HepG2 (cell line): ENCODE data around the gene CAD.

ENCODE experiments used
- ELF4 ChIP-seq: sonication (generic); formaldehyde crosslinking; IDR thresholded peaks from 2 replicates; pipeline ENCODE4 v1.5.0; 2020; ENCODE audit warnings: missing genetic modification reagents, mild to moderate bottlenecking, moderate library complexity, borderline replicate concordance
- POLR2A ChIP-seq, 2 experiments: IDR thresholded peaks; 2 replicates each; pipeline ENCODE4 v1.6.1; 2011; ENCODE audit warnings: low read depth in 2 of 2, low read length in 2 of 2, mild to moderate bottlenecking in 1 of 2, moderate library complexity in 1 of 2; ENCODE audit not compliant: insufficient read depth in 1 of 2
- RBAK ChIP-seq: sonication (generic); formaldehyde crosslinking; IDR thresholded peaks from 2 replicates; pipeline ENCODE4 v1.5.1; 2020; ENCODE audit warnings: mild to moderate bottlenecking, missing genetic modification reagents
- THAP7 ChIP-seq: sonication (generic); formaldehyde crosslinking; IDR thresholded peaks from 2 replicates; pipeline ENCODE4 v1.8.1; 2023; ENCODE audit warnings: mild to moderate bottlenecking, missing genetic modification reagents
- ZNF878 ChIP-seq: sonication (generic); formaldehyde crosslinking; IDR thresholded peaks from 2 replicates; pipeline ENCODE4 v1.8.1; 2023; ENCODE audit warnings: mild to moderate bottlenecking, missing genetic modification reagents, moderate library complexity
- TF ChIP-seq, protein P1 (sequence below): sonication (generic); formaldehyde crosslinking; IDR thresholded peaks from 2 replicates; pipeline ENCODE4 v1.5.1; 2020; ENCODE audit warnings: mild to moderate bottlenecking, missing genetic modification reagents

DNA sequence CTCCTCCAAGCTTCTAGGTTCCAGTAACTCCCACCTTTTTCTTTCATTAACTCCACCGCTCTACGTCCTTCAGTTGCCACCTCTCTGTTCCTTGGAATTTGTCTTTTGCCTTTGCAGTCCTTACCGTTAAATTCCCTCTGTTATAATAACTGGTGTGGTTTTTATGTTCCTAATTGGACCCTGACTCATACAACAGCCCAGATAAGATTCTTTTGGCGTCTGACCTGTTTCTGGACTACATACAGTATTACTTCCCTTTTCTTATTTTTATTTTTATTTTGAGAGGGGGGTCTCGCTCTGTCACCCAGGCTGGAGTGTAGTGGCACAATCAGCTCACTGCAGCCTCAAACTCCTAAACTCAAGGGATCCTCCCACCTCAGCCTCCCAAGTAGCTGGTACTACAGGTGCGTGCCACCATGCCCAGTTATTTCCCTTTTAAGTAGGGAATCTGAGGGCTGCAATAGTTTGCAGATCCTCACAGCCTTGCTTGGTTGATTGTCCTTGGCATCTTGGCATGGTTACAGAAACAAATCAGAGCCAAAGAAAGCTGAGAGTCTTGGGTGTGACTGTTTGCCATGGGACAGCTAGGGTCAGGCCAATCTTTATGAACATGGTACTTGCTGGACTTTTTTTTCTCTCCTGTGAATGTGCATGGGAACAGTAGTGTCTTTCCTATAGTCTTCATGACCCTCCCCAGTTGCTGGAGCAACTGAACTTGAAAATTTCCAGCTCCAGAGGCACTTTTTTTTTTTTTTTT lies 46.4 kb upstream of the CAD start:
- no peak for TF ChIP-seq ZNF878 (CRISPR knock-in tag)
- no peak for TF ChIP-seq POLR2A (IDR thresholded peaks at IDR 0.05; ENCODE audit: insufficient read depth in 1 of 2, low read depth in 2 of 2, low read length in 2 of 2)
- no peak for TF ChIP-seq THAP7 (CRISPR knock-in tag)
- TF ChIP-seq ELF4: no peak
- TF ChIP-seq, protein P1, sequence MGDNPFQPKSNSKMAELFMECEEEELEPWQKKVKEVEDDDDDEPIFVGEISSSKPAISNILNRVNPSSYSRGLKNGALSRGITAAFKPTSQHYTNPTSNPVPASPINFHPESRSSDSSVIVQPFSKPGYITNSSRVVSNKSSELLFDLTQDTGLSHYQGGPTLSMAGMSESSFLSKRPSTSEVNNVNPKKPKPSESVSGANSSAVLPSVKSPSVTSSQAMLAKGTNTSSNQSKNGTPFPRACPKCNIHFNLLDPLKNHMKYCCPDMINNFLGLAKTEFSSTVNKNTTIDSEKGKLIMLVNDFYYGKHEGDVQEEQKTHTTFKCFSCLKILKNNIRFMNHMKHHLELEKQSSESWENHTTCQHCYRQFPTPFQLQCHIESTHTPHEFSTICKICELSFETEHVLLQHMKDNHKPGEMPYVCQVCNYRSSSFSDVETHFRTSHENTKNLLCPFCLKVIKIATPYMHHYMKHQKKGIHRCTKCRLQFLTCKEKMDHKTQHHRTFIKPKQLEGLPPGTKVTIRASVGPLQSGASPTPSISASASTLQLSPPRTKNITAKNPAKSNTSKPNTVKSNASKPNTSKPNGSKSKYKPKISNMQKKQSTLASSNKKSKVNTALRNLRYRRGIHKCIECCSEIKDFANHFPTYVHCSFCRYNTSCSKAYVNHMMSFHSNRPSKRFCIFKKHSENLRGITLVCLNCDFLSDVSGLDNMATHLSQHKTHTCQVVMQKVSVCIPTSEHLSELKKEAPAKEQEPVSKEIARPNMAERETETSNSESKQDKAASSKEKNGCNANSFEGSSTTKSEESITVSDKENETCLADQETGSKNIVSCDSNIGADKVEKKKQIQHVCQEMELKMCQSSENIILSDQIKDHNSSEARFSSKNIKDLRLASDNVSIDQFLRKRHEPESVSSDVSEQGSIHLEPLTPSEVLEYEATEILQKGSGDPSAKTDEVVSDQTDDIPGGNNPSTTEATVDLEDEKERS: no peak
- TF ChIP-seq RBAK: no peak
